Fibroblast of mammary gland (primary cell): ENCODE data around the gene USP35.

ENCODE experiments used
- DNase-seq: peaks from one replicate; pipeline ENCODE4 v3.0.0-alpha.2; 2010; ENCODE audit warnings: low read depth
- H3K4me3 ChIP-seq: 2 replicates; pipeline ENCODE4 v1.5.1; 2011; ENCODE audit warnings: low read depth, mild to moderate bottlenecking, low read length, moderate library complexity; ENCODE audit not compliant: control insufficient read depth
- TF ChIP-seq, protein P1 (sequence below): conservative IDR thresholded peaks from 2 replicates; pipeline ENCODE4 v1.5.1; 2011; ENCODE audit warnings: low read depth, low read length, inconsistent platforms; ENCODE audit not compliant: control insufficient read depth, insufficient read depth

Gene USP35

DNA sequence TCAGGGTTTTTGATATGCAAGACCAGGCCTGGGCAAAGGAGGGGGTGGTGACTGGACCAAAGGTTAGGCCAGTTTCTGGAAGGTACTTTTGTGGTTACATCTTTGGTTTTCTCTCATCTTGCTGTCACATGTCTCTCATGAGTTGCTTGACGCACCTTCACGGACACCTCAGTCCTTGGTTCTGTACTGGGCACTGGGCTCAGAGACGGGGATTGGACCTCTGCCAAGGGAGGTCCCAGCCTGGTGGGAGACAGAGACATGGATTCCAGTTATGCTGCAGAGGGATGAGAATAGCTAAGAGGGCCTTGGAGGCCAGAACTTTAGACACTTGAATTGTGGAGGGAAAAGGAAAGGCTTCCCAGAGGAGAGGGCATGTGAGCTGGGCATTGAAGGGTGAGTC is 1.7 kb downstream of the USP35 start:
- TF ChIP-seq, protein P1, sequence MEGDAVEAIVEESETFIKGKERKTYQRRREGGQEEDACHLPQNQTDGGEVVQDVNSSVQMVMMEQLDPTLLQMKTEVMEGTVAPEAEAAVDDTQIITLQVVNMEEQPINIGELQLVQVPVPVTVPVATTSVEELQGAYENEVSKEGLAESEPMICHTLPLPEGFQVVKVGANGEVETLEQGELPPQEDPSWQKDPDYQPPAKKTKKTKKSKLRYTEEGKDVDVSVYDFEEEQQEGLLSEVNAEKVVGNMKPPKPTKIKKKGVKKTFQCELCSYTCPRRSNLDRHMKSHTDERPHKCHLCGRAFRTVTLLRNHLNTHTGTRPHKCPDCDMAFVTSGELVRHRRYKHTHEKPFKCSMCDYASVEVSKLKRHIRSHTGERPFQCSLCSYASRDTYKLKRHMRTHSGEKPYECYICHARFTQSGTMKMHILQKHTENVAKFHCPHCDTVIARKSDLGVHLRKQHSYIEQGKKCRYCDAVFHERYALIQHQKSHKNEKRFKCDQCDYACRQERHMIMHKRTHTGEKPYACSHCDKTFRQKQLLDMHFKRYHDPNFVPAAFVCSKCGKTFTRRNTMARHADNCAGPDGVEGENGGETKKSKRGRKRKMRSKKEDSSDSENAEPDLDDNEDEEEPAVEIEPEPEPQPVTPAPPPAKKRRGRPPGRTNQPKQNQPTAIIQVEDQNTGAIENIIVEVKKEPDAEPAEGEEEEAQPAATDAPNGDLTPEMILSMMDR = no peak
- H3K4me3 ChIP-seq = no peak overlapping the region

GRCh38 chr11:78190871-78191538 is 2.3 kb downstream of the USP35 start:
- TF ChIP-seq, protein P1 = no peak
- no peak overlapping the region for H3K4me3 ChIP-seq

More for the DNA sequence above, 1.7 kb downstream of the USP35 start:
- no peak for DNase-seq

DNA sequence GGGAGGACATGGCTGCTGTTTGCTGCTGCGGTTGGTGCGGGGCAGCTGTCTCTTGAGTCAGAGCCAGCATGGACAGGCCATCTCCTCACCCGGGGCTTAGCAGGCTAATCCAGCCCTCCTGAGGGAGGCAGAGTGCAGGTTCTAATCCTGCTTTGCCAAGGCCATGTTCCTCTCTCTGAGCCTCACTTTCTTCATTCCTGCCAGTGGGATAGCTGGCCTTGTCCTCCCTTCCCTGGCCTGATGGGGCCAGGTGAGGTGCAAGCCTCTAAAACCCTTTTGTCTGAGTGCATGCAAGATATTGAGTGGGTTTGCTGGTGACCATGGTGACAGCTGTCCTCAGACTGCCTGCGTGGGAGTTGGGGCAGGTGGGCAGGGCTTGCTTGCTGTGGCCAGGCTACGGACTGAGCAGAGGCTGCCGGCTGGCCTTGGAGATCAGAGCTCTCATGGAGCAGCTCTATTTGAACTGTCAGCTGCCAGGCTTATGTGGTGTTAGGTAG is 3.6 kb downstream of the USP35 start:
- no peak overlapping the region for H3K4me3 ChIP-seq
- TF ChIP-seq, protein P1 = no peak
- no peak for DNase-seq

More at GRCh38 chr11:78190871-78191538, 2.3 kb downstream of the USP35 start:
- DNase-seq = no peak

- TF ChIP-seq, protein P1 = no peak
- no peak for DNase-seq
- no peak overlapping the region for H3K4me3 ChIP-seq
Measured at GRCh38 chr11:78192911-78193351, 4.2 kb downstream of the USP35 start.

DNA sequence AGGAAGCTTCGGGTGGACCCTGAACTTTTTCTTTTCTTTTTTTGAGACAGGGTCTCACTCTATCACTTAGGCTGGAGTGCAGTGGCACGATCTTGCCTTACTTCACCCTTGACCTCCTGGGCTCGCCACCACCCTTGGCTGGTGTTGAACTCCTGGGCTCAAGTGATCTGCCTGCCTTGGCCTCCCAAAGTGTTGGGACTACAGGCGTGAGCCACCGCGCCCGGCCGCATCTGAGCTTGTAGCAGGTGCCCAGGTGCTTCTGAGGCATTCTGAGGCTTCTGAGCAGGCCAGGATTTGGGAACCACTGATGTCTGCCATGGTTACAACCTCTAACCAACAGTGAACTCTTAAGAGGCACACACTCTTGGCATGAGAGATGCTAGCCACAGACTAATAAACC is 5.1 kb downstream of the USP35 start:
- H3K4me3 ChIP-seq = no peak overlapping the region
- TF ChIP-seq, protein P1 = no peak
- no peak for DNase-seq

DNA sequence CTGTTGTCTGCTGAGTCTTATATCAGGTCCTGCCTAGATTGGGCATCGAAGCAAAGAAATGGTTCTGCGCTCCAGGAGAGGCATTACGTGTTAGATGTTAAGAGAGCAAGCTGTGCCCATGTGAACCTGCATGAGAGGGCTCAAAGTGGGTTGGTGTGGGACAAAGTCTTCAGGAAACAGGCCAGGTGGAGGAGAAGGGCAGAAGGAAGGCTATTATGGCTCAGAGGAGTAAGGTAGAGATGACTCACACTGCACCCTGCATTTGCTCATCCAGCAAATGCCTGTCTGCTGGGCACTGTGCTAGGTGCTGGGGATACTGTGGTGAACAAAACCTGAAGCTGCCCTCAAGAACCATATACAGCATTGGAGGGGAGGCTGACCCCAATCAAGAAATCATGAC is 5.8 kb downstream of the USP35 start:
- TF ChIP-seq, protein P1 = no peak
- DNase-seq = no peak
- no peak overlapping the region for H3K4me3 ChIP-seq
